Testis (tissue), 3 donors: Measurements from ENCODE around the gene GJB3. TPM values are rescaled to one million over a fixed set of nuclear protein-coding genes. Genes with fewer than 3 reads are reported as not detected.

Experiments used
- DNase-seq: peaks from one replicate; pipeline ENCODE4 v3.0.0-alpha.2; 2019
- H3K27ac ChIP-seq, 2 donors: fragments of 200-600 bp; sonication (generic); one replicate each; pipeline ENCODE4 v1.5.1; 2019
- H3K27me3 ChIP-seq: fragments of 200-600 bp; sonication (generic); one replicate; pipeline ENCODE4 v1.5.1; 2019
- H3K36me3 ChIP-seq: fragments of 200-600 bp; sonication (generic); one replicate; pipeline ENCODE4 v1.5.1; 2017; ENCODE audit warnings: low read depth; ENCODE audit errors: missing control alignments
- H3K4me1 ChIP-seq: fragments of 200-600 bp; sonication (generic); one replicate; pipeline ENCODE4 v1.5.1; 2019
- H3K4me3 ChIP-seq, 2 donors: fragments of 200-600 bp; sonication (generic); one replicate each; pipeline ENCODE4 v1.5.1; 2017 to 2019
- H3K9me3 ChIP-seq: fragments of 200-600 bp; sonication (generic); one replicate; pipeline ENCODE4 v1.5.1; 2017
- CTCF ChIP-seq, 3 experiments: fragments of 450-650 bp in 2 of 3; fragments of 200-600 bp in 1 of 3; sonication (generic) in 1 of 3; IDR thresholded peaks; one replicate each; pipeline ENCODE4 v1.5.1; 2016 to 2019; ENCODE audit warnings: antibody characterized with exemption in 3 of 3, mild to moderate bottlenecking in 2 of 3, moderate library complexity in 1 of 3
- POLR2A ChIP-seq: fragments of 450-650 bp; IDR thresholded peaks from one replicate; pipeline ENCODE4 v1.6.1; 2017; ENCODE audit warnings: antibody characterized with exemption, mild to moderate bottlenecking, moderate library complexity
- WGBS, 2 donors: methylation state at CpG; one replicate each; pipeline ENCODE4 v1.1.5; 2018; 5-methylcytosine and 5-hydroxymethylcytosine counted together
- intact Hi-C: fragments of 100-400 bp; cut with DNase I; formaldehyde crosslinking; loops from one replicate; pipeline ENCODE4 v1.15.1; 2023; ENCODE audit warnings: low total_unique reads
- polyA plus RNA-seq: library from polyadenylated mRNA; stranded (reverse); fragments of 350-450 nt; fragmentation: Illumina TruSeq; extraction: RNeasy Lipid Tissue Mini Kit (QIAGEN cat#74804); gene quantifications from one replicate; pipeline ENCODE4 v1.2.3, GENCODE V29; 2014; ENCODE audit warnings: low read depth, low replicate concordance; ENCODE audit not compliant: insufficient read depth
- total RNA-seq, 2 donors: library from RNA; depleted of rRNA; stranded (reverse); fragments of >200 nt; gene quantifications; one replicate each; pipeline ENCODE4 v1.2.3, GENCODE V29; 2016

GJB3 gene
- total and polyA plus RNA-seq, 3 donors from 2014 or later: 0.40 to 0.55 (median 0.50) TPM

- no peak for DNase-seq
- no peaks in the 10 kb centered on the region for H3K27me3 ChIP-seq
- TF ChIP-seq CTCF (IDR thresholded peaks at IDR 0.05): no peak
- TF ChIP-seq POLR2A: no peak
- H3K27ac ChIP-seq: no peak overlapping the region
- intact Hi-C loops: no loop called here
- 90 to 92% methylated on average over 3 of the region's 3 CpGs for WGBS, 2 donors
- peaks cover 8% of the 10 kb centered on the region for H3K4me1 ChIP-seq
- no peak overlapping the region for H3K4me3 ChIP-seq
- H3K36me3 ChIP-seq: no peaks in the 10 kb centered on the region
- H3K9me3 ChIP-seq: no peaks in the 10 kb centered on the region
Measured at GRCh38 chr1:34822202-34822601, 41.2 kb downstream of the GJB3 start.

GRCh38 chr1:34824817-34825454 lies 43.9 kb downstream of the GJB3 start:
- WGBS, 2 donors: 88 to 95% methylated on average over 1 to 3 of the region's 3 CpGs
- no peak for TF ChIP-seq CTCF (IDR thresholded peaks at IDR 0.05)
- no peak for TF ChIP-seq POLR2A
- Histone ChIP-seq H3K27me3 (no peaks in the 10 kb centered on the region), H3K9me3 (no peaks in the 10 kb centered on the region), H3K36me3 (no peaks in the 10 kb centered on the region), H3K4me3 (no peak overlapping the region), H3K4me1 (peaks cover 8% of the 10 kb centered on the region), H3K27ac (no peak overlapping the region)
- no peak for DNase-seq
- intact Hi-C loops: no loop called here

- DNase-seq: no peak
- Histone ChIP-seq H3K27ac (no peak overlapping the region), H3K27me3 (no peaks in the 10 kb centered on the region), H3K36me3 (no peaks in the 10 kb centered on the region), H3K4me1 (peaks cover 8% of the 10 kb centered on the region), H3K4me3 (no peak overlapping the region), H3K9me3 (no peaks in the 10 kb centered on the region)
- 60 to 63% methylated on average over 6 to 10 of the region's 11 CpGs for WGBS, 2 donors
- intact Hi-C loops: no loop called here
- TF ChIP-seq CTCF (IDR thresholded peaks at IDR 0.05) (no peak), POLR2A (no peak)
Measured at GRCh38 chr1:34825455-34826091, 44.6 kb downstream of the GJB3 start.

GRCh38 chr1:34827341-34827941 lies 46.4 kb downstream of the GJB3 start:
- WGBS, 2 donors: 75 to 87% methylated on average over 5 of the region's 5 CpGs
- H3K27ac ChIP-seq: no peak overlapping the region
- no peaks in the 10 kb centered on the region for H3K27me3 ChIP-seq
- H3K4me1 ChIP-seq: peaks cover 8% of the 10 kb centered on the region
- H3K9me3 ChIP-seq: no peaks in the 10 kb centered on the region
- H3K4me3 ChIP-seq: no peak overlapping the region
- no peak for DNase-seq
- TF ChIP-seq POLR2A: no peak
- no peak for TF ChIP-seq CTCF (IDR thresholded peaks at IDR 0.05)
- H3K36me3 ChIP-seq: no peaks in the 10 kb centered on the region
- intact Hi-C loops: no loop called here
